Right cardiac atrium (tissue), 5 donors: ENCODE data around the gene GRM7. TPM values are rescaled to one million over a fixed set of nuclear protein-coding genes. Genes with fewer than 3 reads are reported as not detected.

Experiments
- ATAC-seq, 2 donors: fragments of 200-7000 bp; cut with Tn5 transposase; one replicate each; pipeline versions ENCODE4 v1.8.0 to v1.9.1; 2020; ENCODE audit warnings: moderate library complexity in 2 of 2, mild to moderate bottlenecking in 1 of 2
- DNase-seq, 3 donors: peaks; one replicate each; pipeline ENCODE4 v3.0.0-alpha.2; 2020
- H3K27ac ChIP-seq: one replicate; pipeline ENCODE4 v1.5.1; 2013; ENCODE audit warnings: mild to moderate bottlenecking, low read length, control low read depth, moderate library complexity
- H3K27me3 ChIP-seq: one replicate; pipeline ENCODE4 v1.6.1; 2013; ENCODE audit not compliant: control insufficient read depth, insufficient read depth
- H3K4me1 ChIP-seq: one replicate; pipeline ENCODE4 v1.6.1; 2013; ENCODE audit warnings: low read length; ENCODE audit not compliant: control insufficient read depth, insufficient read depth
- H3K4me3 ChIP-seq: one replicate; pipeline ENCODE4 v1.5.1; 2013; ENCODE audit warnings: low read length, control low read depth
- H3K9me3 ChIP-seq: one replicate; pipeline ENCODE4 v1.6.1; 2013; ENCODE audit warnings: low read length; ENCODE audit not compliant: control insufficient read depth
- WGBS: extraction: QIAGEN DNeasy Blood & Tissue Kit; methylation state at CpG from one replicate; pipeline ENCODE4 v1.1.7; 2013; 5-methylcytosine and 5-hydroxymethylcytosine counted together
- intact Hi-C, 4 donors: fragments of 100-400 bp; cut with DNase I; formaldehyde crosslinking; loops; one replicate each; pipeline versions ENCODE4 v1.11.0 to v1.14.0; 2022 to 2023
- polyA plus RNA-seq: library from polyadenylated mRNA; stranded (reverse); fragments of 200-250 nt; gene quantifications from one replicate; pipeline ENCODE4 v1.2.3, GENCODE V29; 2013
- total RNA-seq, 4 donors: library from RNA; stranded (reverse); fragmentation: NEBNext Ultra II Directional; extraction: Animal tissue kit (Norgen Biotek cat#: 25700); gene quantifications; one replicate each; pipeline ENCODE4 v1.2.1, GENCODE V29; 2021
- donor health status: healthy with polysubstance abuse.
- donor health status: DM: no; HTN: yes; CAD: no.
- donor health status: DM: no; HTN: no; CAD: no.
- donor health status: DM: no; HTN: yes; CAD: no; lungs with severe emphysema.
- donor health status: DM: yes; HTN: yes; CAD: no.

The GRM7 gene
- total and polyA plus RNA-seq, 5 donors = not detected

DNA sequence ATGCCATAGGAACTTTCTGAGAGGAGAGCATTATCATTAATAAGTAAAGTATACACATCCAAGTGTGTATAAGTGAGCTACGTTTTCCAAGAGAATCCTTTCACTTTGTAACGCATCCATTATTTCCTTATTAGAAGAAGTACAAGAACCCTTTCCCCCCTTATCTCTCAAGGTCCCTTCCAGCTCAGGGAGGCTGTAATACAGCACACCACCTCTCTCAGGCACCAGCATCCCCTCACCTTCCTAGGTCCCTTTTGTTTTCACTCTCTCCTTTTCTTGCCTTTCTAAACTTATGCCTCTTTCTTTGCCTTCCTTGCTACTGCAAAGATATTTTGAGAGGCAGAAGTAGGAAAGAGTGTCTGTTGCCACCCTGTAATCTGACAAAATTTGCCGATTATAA is 446.0 kb downstream of the GRM7 start:
- no peaks in the 10 kb centered on the region for H3K9me3 ChIP-seq
- H3K4me1 ChIP-seq = peaks cover 3% of the 10 kb centered on the region
- intact Hi-C loops = no loop called here
- no peak overlapping the region for H3K27ac ChIP-seq
- 46% methylated on average over 3 of the region's 3 CpGs for WGBS
- H3K4me3 ChIP-seq = no peak overlapping the region
- DNase-seq (no peak), ATAC-seq (no peak)
- no peaks in the 10 kb centered on the region for H3K27me3 ChIP-seq

DNA sequence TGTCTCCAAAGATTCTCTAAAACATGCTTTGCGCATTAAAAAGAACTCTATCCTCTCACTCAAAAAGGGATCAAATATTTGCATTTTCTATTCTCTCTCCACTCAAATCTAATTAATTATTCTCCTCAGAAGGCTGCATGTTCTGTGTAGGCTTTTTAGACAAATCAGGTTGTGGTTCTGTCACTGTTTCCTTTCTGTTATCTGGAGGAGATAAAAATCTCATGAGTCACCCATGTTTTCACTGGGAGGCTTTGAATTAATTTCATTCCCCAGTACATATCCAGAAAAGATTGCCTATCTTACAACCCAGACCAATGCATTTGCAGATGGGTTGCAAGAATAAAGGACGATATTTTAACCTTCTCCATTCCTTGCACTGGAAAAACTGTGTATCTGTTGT is 446.5 kb downstream of the GRM7 start:
- DNase-seq = no peak
- H3K27me3 ChIP-seq = no peaks in the 10 kb centered on the region
- intact Hi-C loops = no loop called here
- no peak overlapping the region for H3K27ac ChIP-seq
- no peaks in the 10 kb centered on the region for H3K9me3 ChIP-seq
- H3K4me3 ChIP-seq = no peak overlapping the region
- 47% methylated on average over 2 of the region's 2 CpGs for WGBS
- peak; percentile 39 to 75 for ATAC-seq
- H3K4me1 ChIP-seq = peaks cover 5% of the 10 kb centered on the region

DNA sequence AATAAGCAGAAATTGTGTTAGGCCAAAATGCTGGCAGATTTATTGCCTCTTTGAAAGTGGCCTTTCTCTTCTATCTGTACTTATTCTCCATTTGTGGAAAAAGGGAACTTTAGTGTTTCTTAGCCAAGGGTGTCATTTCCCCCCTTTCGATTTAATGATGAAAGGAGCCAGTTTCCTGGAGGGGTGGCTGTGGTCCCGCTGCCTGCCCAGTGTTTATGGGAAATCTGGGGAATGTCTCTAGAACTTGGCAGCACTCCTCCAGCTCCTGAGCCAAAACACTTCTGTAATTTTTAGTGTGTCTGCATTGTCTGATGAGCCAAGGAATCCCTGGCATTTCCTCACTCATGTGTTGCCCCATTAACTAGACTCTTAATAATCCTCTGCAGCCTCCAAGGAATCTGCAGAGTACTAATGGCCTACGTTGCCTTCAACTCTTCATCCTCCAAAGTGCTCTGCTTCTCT is 448.8 kb downstream of the GRM7 start:
- no peak overlapping the region for H3K4me3 ChIP-seq
- intact Hi-C loops = no loop called here
- H3K27ac ChIP-seq = no peak overlapping the region
- ATAC-seq = peak; percentile 96 to 97
- H3K4me1 ChIP-seq = peaks cover 5% of the 10 kb centered on the region
- 2% methylated on average over 3 of the region's 3 CpGs for WGBS
- DNase-seq = peak; percentile 78 to 87 (median 79)
- no peaks in the 10 kb centered on the region for H3K9me3 ChIP-seq
- no peaks in the 10 kb centered on the region for H3K27me3 ChIP-seq

DNA sequence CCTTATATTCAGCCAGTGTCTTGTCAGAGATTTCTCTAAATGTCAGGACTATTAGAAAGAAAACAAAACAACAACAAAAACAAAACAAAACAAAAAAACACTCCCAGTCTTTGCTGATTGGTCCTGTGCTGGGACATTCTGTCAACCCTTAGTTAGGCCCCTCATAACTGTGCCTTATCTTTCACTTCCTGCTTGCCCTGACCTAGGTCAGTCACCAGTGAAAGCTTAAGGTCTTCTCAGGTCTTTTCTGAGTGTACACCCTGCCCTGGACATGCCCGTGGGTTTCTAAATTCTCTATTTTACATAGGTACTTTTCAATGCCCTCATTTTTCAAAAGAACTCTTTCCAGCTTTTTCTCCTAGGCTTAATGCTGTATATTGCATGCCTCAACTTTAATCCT is 454.1 kb downstream of the GRM7 start:
- ATAC-seq (no peak), DNase-seq (no peak)
- H3K9me3 ChIP-seq = no peaks in the 10 kb centered on the region
- intact Hi-C loops = no loop called here
- H3K27ac ChIP-seq = no peak overlapping the region
- H3K27me3 ChIP-seq = no peaks in the 10 kb centered on the region
- WGBS = 83% methylated on average over 1 of the region's 1 CpG
- peaks cover 3% of the 10 kb centered on the region for H3K4me1 ChIP-seq
- no peak overlapping the region for H3K4me3 ChIP-seq

DNA sequence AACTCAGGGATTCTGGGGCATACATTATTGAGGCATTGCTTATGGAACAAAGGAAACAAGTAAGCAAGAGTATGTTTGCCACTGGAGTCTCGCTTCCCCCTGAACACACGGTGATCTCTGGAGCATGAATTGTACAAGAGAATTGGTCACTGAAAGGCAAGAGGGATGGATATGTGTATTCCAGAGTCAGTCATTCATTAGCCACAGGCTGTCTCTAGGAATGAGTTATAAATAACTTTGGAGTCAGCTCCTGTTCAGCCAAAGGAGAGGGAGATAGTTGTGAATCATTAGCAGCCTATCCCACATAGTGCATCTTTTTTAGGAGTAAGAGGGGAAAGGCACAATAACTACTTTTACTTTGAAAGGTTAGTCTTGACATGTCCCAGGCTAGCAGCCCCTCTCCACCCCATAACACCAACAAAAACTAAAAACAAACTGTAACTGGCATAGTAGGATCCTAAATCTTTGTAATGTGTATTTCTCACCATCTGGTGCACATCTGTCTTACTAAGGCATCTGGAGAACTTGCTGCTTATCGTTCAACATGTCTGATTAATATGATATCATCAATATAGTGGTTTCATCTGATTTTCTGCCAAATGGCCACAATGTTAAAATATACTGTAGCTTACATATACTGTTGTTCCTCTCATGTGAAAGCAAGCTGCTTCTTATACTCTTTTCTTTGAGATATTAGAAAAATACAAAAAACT is 462.2 kb downstream of the GRM7 start:
- WGBS = 79% methylated on average over 3 of the region's 3 CpGs
- Histone ChIP-seq H3K4me3 (no peak overlapping the region), H3K27me3 (no peaks in the 10 kb centered on the region), H3K27ac (no peak overlapping the region), H3K9me3 (no peaks in the 10 kb centered on the region), H3K4me1 (no peaks in the 10 kb centered on the region)
- ATAC-seq = peak in 1 of 2 donors; percentile 54
- intact Hi-C loops = no loop called here
- DNase-seq = no peak

DNA sequence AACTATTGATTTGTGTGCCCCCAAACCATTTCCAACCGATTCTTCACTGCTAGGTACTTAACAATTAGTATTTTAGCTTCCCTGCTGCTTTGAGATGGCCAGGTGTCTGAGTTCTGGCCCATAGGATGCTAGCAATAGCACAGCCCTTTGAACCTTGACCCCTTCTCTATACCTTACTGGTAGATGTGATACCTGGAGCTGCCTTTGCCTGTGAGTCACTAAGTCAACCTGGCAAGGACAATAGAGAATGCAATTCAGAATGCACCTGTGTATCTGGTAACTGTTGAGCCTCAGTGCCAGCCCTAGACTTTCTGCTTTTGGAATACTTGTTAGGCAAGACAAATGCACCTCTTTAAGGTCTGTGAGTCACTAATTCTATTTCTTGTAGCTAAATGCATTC is 467.4 kb downstream of the GRM7 start:
- ATAC-seq = no peak
- 83% methylated on average over 1 of the region's 1 CpG for WGBS

DNA sequence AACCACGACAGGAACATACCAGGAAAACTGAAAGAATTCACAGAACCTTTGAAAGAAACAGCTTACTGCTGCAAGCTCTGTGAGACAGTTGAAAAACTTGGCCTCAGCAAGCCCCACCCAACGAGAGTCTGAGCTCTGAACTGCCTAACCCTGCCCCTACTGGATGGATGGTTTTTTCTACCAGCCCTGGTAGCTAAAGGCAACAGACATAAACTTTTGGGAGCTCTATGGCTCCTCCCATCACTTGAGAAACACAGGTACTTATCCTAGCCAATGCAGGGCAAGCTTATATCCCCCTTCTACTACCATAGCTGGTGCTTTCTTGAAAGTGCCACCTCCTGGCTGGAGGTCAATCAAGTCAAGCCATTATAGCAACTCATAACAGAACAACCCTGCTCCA is 471.8 kb downstream of the GRM7 start:
- Histone ChIP-seq H3K4me3 (no peak overlapping the region), H3K4me1 (no peaks in the 10 kb centered on the region), H3K9me3 (peaks cover 2% of the 10 kb centered on the region), H3K27me3 (no peaks in the 10 kb centered on the region), H3K27ac (no peak overlapping the region)
- ATAC-seq (no peak), DNase-seq (no peak)
- intact Hi-C loops = no loop called here
- 70% methylated on average over 2 of the region's 2 CpGs for WGBS

More for the DNA sequence above, 467.4 kb downstream of the GRM7 start:
- no peak overlapping the region for H3K4me3 ChIP-seq
- no peaks in the 10 kb centered on the region for H3K27me3 ChIP-seq
- no peak for DNase-seq
- intact Hi-C loops = no loop called here
- H3K9me3 ChIP-seq = peaks cover 2% of the 10 kb centered on the region
- no peak overlapping the region for H3K27ac ChIP-seq
- no peaks in the 10 kb centered on the region for H3K4me1 ChIP-seq

DNA sequence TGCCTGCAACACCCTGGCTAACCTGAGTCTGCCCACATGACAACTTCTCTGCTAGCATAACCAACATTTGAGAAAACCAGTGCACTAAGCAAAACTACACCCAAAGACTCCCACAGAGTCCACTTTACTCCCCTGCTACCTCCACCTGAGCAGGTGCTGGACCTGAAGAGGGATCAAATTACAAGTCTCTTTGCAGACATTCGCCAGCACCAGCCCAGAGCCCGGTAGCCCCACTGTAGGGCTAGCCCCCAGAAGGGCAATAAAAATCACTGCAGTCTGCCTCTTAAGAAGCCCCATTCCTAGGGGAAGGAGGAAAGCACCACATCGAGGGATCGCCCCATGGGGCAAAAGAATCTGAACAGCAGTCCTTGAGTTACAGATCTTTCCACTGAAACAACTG is 472.2 kb downstream of the GRM7 start:
- 90% methylated on average over 4 of the region's 4 CpGs for WGBS
- Histone ChIP-seq H3K4me1 (no peaks in the 10 kb centered on the region), H3K27me3 (no peaks in the 10 kb centered on the region), H3K27ac (no peak overlapping the region), H3K4me3 (no peak overlapping the region), H3K9me3 (peaks cover 2% of the 10 kb centered on the region)
- DNase-seq (no peak), ATAC-seq (no peak)
- intact Hi-C loops = no loop called here

DNA sequence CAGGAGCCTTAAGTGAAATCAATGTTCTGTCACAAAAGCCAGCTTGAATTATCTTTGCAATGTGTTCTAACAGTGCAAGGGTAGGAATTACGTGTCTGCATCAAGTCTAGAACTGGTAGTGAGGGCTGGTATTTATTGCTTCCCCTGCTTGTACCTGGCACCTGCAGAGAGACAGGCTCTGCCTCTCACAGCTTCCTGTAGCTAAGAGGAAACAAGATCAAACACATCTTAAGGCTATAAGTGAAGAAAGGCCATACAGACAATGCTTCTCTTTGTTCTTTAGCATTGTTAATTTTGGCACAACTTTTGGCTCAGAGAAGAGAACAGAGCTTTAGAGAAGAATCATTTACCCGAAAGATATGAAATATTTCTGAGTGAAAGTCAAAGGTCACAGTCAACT is 479.9 kb downstream of the GRM7 start:
- Histone ChIP-seq H3K4me1 (no peaks in the 10 kb centered on the region), H3K4me3 (no peak overlapping the region), H3K27me3 (no peaks in the 10 kb centered on the region), H3K9me3 (no peaks in the 10 kb centered on the region), H3K27ac (no peak overlapping the region)
- intact Hi-C loops = no loop called here
- DNase-seq = no peak
- no peak for ATAC-seq
- WGBS = 48% methylated on average over 2 of the region's 2 CpGs

DNA sequence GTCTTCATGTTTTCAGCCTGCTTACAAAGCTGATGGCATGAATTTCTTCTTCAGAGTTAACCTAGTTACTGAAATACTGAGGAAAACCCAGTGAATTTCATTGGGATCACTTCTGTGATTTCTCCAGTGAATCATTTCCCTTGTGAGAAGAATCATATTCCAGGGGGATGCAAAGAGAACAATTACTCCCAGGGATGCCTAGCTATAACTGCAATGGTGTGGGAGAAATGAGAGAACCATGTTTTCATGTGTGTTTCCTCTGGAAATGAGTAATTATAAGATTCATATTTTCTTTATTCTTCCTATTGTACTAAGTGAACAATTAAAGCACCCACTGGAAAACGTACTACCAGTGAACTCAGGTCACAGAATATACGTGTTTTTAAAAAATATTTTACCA is 485.4 kb downstream of the GRM7 start:
- WGBS = 79% methylated on average over 2 of the region's 2 CpGs
- no peak for DNase-seq
- H3K27ac ChIP-seq = no peak overlapping the region

DNA sequence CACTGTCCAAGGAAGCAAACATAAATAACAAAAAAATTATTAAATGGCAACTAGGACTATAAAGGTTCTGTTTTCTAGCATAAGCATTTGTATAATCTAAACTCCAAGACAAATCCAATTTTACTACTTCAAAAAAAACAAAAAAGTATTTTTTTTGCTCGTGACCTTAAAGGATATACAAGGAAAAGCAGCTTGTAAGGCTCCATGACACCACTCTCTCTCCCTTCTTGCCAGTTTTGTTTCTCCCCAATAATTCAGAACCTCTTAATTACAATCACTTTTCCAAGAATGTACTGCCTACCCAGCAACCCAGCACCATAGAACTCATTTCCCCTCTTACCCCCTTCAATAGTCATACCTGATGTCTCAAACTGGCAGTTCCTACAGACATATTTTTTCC is 496.2 kb downstream of the GRM7 start:
- Histone ChIP-seq H3K27me3 (no peaks in the 10 kb centered on the region), H3K27ac (no peak overlapping the region), H3K4me1 (no peaks in the 10 kb centered on the region), H3K9me3 (no peaks in the 10 kb centered on the region), H3K4me3 (no peak overlapping the region)
- WGBS = 90% methylated on average over 1 of the region's 1 CpG
- intact Hi-C loops = no loop called here
- ATAC-seq = no peak
- DNase-seq = no peak

More for the DNA sequence above, 485.4 kb downstream of the GRM7 start:
- H3K27me3 ChIP-seq = no peaks in the 10 kb centered on the region
- H3K4me1 ChIP-seq = no peaks in the 10 kb centered on the region
- ATAC-seq = no peak
- no peak overlapping the region for H3K4me3 ChIP-seq
- H3K9me3 ChIP-seq = no peaks in the 10 kb centered on the region
- intact Hi-C loops = no loop called here

DNA sequence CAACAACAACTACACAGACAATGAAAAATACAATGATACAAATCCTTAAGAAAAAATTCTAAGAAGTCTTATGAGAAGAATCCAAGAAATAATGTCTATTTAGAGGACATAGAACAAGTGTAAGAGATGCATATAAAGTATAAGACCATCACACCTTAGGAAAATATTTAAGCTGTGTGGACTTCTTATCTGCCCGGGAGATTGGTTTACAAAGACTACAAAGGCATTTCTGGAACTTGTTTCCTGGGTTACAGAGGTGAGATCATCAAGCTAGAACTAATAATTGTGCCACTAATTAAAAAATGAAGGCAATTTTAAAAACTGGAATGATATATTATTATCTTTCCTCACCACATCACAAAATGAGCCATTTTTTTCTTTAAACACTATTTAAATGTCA is 507.1 kb downstream of the GRM7 start:
- Histone ChIP-seq H3K4me3 (no peak overlapping the region), H3K4me1 (no peaks in the 10 kb centered on the region), H3K9me3 (no peaks in the 10 kb centered on the region), H3K27me3 (no peaks in the 10 kb centered on the region), H3K27ac (no peak overlapping the region)
- ATAC-seq (no peak), DNase-seq (no peak)
- WGBS = 73% methylated on average over 1 of the region's 1 CpG
- intact Hi-C loops = no loop called here
